GM19455 (cell line): Measurements from ENCODE around the gene SCCPDH.
"Not testable (repeated sequence)": the region's sequence is repeated elsewhere in the genome, so short reads cannot be mapped to it uniquely, and the experiment has no call there.

Experiments
- ATAC-seq: cut with Tn5 transposase; IDR thresholded peaks from one replicate; pipeline ENCODE4 v1.9.1; 2021; ENCODE audit not compliant: unreplicated experiment

SCCPDH gene

DNA sequence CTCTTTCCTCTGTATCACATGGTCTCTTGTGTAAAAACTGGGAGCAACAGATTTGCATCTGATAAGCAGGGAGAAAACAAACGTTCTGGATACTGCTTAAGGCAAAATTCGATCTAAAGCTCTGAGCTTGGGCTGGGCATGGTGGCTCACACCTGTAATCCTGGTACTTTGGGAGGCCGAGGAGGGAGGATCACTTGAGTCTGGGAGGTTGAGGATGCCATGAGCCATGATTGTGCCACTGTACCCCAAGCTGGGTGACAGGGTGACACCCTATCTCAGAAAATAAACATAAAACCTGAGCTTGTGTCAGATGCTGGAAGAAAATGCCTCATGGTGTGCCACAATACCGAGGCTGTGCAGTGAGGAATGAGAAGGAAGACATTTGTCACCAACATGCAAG lies 73.9 kb downstream of the SCCPDH start:
- no peak for ATAC-seq

DNA sequence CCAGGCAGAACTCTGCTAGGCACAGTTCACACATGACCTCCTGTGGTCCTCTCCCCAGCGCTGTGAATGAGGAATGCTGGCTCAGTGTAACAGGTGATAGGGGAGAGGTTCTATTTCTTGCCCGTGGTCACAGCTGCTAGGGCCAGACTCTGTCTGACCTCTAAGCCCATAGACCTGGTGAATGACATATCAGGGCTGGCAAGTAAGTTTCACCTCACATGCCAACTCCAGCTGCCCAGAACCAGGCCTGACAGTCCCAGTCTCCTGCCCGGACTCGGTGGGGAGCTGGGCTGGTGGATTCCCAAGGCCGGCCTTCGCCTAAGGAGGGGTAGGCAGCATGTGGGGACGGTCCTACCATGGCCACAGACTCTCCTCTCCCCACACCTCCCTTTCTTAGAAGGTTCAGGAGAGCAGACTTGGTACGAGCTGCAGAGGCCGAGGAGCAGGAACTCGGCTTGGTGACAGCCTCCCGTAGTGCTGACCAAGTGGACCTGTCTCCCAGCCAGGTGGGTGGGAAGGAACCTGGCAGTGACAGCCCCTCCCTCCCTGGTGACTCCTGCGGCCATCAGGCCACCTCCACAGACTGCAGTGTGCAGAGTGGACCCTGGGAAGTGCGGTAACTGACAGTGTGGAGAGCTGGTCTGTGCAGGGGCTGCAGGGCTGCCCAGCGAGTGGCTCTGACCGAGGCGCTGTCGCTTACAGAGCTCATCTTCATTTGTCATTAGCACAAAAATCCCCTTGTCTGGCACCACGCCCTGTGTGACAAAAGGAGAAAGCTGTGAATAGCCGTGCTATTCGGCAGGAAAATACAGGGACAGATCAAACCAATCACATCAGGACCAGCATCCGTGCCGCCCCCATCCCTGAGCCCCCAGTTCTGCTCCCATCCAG lies 74.6 kb downstream of the SCCPDH start:
- no peak for ATAC-seq

DNA sequence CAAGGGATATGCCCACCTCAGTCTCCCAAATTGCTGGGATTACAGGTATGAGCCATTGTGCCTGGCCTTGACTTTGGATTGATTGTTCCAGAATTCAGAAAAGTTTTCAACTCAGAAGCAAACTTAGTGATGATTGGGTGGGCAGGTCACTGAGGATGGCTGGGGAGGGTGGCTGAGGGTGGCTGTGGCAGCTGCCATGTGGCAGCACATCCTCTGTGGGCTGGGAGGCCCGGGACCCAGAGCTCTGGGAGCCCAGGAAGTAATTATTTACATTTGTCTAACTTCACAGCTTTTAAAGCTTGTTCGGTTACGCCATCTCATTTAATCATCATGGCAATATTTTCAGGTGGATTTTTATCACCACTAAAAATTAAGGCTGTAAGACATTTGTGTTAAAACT lies 76.1 kb downstream of the SCCPDH start:
- no peak for ATAC-seq

DNA sequence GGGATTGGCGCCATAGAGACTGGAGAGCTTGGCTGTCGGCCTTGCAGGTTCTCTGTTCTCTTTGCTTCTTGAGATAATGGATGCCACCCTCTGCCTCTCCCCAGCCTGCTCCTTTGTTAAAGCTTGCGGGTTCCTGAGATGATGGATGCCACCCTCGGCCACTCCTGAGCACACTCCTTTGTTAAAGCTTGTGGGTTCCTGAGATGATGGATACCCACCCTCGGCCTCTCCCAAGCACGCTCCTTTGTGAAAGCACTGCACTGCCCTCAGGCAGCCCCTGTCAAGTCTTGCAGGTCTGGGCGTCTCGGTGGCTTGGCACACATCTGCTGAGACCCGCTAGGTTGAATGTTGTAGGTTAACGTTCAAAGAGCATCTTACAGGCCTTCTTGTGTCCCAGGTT lies 76.5 kb downstream of the SCCPDH start:
- ATAC-seq, result no peak

DNA sequence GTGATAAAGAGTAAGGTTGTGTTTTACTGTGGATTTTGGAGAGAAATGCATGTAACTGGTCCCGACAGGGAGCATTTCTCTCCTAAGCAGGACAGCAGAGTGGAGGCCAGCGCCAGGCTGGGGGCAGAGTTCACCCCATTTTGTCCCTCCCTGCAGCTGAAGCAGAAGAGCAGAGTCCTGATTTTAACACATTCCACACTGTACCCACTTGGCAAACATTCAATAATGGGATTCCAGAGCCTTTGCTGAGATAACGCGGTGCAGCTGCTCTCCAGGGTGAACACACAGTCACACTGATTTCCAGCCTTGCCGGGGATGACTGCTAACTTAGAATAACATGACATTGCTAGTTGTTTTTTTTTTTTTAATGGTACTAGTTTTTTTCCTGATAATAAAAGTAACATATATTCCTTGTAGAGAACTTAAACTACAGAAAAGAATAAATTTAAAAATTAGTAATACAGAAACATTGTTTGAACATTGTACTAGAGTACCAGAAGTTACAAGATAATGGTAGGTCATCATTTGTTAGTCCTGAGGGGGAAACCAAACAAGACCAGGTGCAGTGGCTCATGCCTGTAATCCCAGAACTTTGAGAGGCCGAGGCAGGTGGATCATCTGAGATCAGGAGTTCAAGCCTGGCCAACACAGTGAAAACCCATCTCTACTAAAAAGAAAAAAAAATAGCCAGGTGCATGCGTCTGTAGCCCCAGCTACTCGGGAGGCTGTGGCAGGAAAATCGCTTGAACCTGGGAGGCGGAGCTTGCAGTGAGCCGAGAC lies 77.2 kb downstream of the SCCPDH start:
- ATAC-seq, result no peak

DNA sequence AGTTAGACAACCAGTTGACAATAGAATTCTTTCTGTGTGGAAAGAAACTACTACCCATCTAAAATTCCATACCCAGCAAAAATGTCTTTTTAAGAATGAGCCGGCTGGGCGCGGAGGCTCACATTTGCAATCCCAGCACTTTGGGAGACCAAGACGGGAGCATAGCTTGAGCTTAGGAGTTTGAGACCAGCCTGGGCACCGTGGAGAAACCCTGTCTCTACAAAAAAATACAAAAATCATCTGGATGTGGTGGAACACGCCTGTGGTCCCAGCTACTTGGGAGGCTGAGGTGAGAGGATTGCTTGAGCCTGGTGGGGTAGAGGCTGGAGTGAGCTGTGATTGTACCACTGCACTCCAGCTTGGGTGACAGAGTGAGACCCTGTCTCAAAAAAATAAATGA lies 79.2 kb downstream of the SCCPDH start:
- ATAC-seq, result no peak

DNA sequence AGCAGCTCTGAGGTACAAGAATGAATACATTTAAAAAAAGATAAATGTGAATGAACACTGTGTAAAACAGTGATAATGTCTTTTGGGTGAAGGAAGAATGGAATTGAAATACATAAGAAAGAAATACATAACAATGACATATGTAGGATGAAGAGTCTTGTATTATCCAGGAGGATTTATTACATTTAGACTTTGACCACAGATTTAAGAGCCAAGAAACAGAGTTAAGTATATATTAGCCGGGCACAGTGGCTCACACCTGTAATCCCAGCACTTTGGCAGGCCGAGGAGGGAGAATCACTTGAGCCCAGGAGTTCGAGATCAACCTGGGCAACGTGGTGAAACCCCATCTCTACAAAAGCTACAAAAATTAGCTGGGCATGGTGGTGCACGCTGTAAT lies 79.7 kb downstream of the SCCPDH start:
- no peak for ATAC-seq

DNA sequence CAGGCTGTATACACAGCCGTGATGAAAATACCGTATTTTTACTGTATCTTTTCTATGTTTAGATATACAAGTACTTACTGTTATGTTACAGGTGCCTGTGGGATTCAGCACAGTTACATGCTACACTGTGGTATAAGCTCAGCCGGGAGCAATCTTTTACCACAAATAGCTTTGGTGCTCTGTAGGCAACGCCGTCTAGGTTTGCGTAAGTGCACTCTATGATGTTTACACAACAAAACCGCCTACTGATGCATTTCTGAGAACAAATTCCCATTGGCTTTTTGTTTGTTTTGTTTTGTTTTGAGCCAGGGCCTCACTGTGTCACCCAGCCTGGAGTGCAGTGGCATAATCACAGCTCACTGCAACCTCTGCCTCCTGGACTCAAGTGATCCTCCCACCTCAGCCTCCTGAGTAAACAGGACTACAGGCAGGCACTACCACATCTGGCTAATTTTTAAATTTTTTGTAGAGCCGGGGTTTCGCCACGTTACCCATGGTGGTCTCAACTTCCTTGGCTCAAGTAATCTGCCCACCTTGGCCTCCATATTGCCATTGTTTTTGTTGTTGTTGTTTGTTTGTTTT lies 81.0 kb downstream of the SCCPDH start:
- no peak for ATAC-seq

DNA sequence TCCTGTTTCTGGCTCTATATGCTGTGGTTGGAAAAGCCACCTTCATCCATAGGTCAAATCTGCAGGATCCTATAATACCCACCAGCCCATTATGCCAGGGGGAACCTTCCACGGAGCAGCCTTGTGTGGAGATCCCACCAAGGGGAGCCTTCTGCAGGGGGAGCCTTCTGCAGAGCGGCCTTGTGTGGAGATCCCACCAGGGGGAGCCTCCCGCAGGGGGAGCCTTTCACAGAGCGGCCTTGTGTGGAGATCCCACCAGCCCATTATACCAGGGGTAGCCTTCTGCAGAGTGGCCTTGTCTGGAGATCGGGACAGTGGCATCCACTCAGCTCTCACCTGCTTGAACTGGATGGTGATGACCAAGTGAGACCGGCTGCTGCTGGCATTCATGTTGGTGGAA lies 85.3 kb downstream of the SCCPDH start:
- ATAC-seq, result no peak

DNA sequence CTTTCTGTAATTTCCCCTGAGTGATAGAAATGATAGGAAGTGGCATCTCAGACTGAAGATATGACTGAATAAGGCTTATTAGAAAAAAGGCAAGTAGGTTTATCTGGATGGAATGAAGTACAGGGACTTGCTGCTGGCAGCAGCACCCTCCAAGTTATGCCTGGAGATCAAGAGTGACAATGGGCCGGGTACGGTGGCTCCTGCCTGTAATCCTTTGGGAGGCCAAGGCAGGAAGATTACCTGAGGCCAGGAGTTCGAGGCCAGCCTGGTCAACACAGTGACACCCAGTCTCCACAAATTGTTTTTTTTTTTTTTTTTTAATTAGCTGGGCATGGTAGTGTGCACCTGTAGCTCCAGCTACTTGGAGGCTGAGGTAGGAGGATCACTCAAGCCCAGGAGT lies 87.8 kb downstream of the SCCPDH start:
- ATAC-seq, result no peak

DNA sequence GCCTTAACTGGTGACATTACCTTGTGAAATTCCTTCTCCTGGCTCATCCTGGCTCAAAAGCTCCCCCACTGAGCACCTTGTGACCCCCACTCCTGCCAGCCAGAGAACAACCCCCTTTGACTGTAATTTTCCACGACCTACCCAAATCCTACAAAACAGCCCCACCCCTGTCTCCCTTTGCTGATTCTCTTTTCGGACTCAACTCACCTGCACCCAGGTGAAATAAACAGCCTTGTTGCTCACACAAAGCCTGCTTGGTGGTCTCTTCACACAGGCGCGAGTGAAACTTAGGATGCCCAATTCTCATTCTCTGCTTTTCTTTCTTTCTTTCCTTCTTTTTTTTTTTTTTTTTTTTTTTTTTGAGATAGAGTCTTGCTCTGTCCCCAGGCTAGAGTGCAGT lies 89.1 kb downstream of the SCCPDH start:
- ATAC-seq, result not testable (repeated sequence)

DNA sequence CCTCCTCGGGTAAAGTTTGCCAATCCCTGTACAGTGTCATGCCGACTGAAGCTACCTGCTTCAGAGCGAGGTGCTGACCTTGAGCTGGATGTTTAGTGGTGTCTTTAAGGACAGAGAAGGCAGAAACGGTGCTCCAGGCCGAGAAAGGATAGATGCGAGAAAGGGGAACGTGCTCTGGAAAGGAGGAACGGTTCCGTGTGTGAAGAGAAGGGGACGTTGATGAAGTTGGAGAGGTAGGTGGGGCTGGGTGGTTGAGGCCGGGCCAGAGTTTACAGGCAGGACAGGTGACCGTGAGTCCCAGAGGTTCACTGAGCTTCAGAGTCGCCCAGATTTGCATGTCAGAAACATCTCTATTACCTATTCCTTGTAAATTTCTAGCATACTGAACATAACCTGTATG lies 90.7 kb downstream of the SCCPDH start:
- ATAC-seq, result no peak

DNA sequence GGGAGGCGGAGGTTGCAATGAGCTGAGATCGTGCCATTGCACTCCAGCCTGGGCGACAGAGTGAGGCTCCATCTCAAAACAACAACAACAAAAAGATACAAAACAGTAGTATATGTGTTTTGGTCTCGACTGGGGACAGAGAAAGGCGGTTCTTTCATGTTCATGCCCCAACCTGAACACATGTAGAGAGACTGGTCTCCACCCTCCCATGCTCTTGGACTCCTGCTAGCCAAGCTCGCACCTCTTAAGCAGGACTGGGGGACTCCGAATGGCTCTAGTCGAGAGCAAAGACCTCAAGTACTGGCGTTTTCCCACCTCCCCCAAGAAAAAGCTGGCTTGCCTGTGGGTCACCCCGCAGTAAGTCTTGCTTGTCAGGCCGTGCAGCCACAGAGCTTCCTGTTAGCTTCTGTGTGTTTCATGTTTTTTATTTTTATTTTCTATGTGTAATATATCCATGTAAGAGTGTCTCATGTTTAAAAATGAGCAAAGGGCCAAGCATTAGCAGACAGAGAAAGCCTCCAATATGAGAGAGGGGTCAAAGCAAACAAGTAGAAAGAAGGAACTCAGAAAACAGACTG lies 91.6 kb downstream of the SCCPDH start:
- ATAC-seq, result no peak
